ENCODE results near the gene TNFAIP8L1.

DNA sequence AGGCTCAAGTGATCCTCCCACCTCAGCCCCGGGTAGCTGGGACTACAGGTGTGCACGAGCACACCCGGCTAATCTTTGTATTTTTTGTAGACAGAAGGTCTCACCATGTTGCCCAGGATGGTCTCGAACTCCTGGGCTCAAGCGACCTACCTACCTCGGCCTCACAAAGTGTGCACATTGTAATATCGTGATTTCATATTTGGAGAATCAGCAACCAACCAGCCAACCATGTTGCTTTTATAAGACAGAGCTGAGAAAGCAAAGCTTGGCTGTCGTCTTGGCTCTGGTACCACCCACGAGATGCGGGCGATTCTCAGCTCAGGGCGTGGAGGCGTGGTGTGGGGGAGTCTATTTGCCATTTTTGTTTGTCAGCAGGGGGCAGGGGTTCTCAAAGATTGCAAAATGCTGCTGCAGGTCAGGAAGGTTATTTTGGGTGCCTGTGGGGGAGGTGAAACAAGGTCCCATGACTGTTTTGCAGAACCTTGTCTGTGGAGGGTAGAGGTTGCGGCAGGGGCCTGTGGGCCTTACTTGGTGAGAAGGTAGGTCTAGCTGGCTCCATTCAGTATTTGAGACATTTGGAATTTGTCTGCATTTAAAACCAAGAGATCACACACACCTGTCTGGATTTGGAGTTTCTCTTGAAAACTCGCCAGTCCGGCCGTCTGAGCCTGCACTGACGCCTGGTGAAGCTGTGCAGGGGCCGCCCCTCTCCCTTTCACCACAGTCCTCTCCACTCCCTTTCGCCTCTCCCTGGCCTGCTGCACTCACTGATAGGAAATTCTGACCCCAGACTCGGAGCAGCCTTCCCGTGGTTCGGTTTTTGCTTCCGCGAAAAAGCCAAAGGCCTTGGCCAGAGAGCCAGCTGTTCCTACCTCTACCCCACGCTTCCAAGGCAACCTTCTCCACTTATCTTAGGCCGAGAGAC lies 15.4 kb downstream of the TNFAIP8L1 start:
- TF ChIP-seq, protein P1, sequence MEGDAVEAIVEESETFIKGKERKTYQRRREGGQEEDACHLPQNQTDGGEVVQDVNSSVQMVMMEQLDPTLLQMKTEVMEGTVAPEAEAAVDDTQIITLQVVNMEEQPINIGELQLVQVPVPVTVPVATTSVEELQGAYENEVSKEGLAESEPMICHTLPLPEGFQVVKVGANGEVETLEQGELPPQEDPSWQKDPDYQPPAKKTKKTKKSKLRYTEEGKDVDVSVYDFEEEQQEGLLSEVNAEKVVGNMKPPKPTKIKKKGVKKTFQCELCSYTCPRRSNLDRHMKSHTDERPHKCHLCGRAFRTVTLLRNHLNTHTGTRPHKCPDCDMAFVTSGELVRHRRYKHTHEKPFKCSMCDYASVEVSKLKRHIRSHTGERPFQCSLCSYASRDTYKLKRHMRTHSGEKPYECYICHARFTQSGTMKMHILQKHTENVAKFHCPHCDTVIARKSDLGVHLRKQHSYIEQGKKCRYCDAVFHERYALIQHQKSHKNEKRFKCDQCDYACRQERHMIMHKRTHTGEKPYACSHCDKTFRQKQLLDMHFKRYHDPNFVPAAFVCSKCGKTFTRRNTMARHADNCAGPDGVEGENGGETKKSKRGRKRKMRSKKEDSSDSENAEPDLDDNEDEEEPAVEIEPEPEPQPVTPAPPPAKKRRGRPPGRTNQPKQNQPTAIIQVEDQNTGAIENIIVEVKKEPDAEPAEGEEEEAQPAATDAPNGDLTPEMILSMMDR (IDR thresholded peaks at IDR 0.05) = no peak
- TF ChIP-seq EZH2phosphoT487 (IDR thresholded peaks at IDR 0.05) = no peak

Measured in neural progenitor cell (in vitro differentiated cells).